Neural cell (in vitro differentiated cells): ENCODE results near the gene RRAGD.

Source experiments
- CTCF ChIP-seq: fragments of 450-650 bp; IDR thresholded peaks from 2 replicates; pipeline ENCODE4 v1.5.1; 2014; ENCODE audit warnings: antibody characterized with exemption, mild to moderate bottlenecking, moderate library complexity; ENCODE audit not compliant: poor library complexity, severe bottlenecking
- POLR2AphosphoS5 ChIP-seq: IDR thresholded peaks from 2 replicates; pipeline ENCODE4 v1.6.1; 2012

GRCh38 chr6:89452281-89452680 is 40.2 kb upstream of the RRAGD start:
- no peak for TF ChIP-seq POLR2AphosphoS5
- no peak for TF ChIP-seq CTCF
